Heart left ventricle (tissue), 13 donors: ENCODE results near the gene CHD1.

ENCODE experiments used
- CTCF ChIP-seq, 12 donors: fragments of 200-600 bp; sonication (generic) in 4 of 12; IDR thresholded peaks; one replicate each; pipeline versions ENCODE4 v1.5.0 to v1.8.0; 2018 to 2022; ENCODE audit warnings: antibody characterized with exemption in 12 of 12, mild to moderate bottlenecking in 5 of 12
- POLR2A ChIP-seq, 2 donors: fragments of 450-650 bp; IDR thresholded peaks; one replicate each; pipeline ENCODE4 v1.6.1; 2017; ENCODE audit warnings: antibody characterized with exemption in 2 of 2, mild to moderate bottlenecking in 2 of 2, moderate library complexity in 2 of 2
- donor health status: ischemic (EF 13 %, LVEDD 7.1; RV severe dilation, severe dysfunction).
- donor health status: DM: no; HTN: yes; CAD: no.
- donor health status: DM: no; HTN: no; CAD: no.
- donor health status: ischemic (EF 25% LVEDD 6.9; RV normal size, moderate dysfunction).
- donor health status: ischemic (EF 25% LVEDD 5.7; RV mildly dilated, moderate dysfunction).
- donor health status: ischemic (EF 35%, LVEDD 5.7; RV mildly dilated, moderate dysfunction).
- donor health status: nonischemic (EF 11% LVEDD 7.7; RV severe dilation, severe dysfunction).
- donor health status: DM: yes; HTN: yes; CAD: no.
- donor health status: PGD.
- donor health status: ischemic (EF 29% LVEDD 5.4; RV normal size, mild dysfunction).
- donor health status: nonischemic (EF 23%, LVEDD 6.1; RV moderate dilation, normal function).

- TF ChIP-seq POLR2A (IDR thresholded peaks at IDR 0.05) = no peak
- no peak for TF ChIP-seq CTCF (IDR thresholded peaks at IDR 0.05)
These were observed 26.1 kb downstream of the CHD1 start for GRCh38 chr5:98902733-98903132.
